Uterus (tissue), 4 donors: ENCODE data around the gene ANKRD23. TPM values are rescaled to one million over a fixed set of nuclear protein-coding genes. Genes with fewer than 3 reads are reported as not detected.

Source experiments
- DNase-seq, 2 donors: peaks; one replicate each; pipeline ENCODE4 v3.0.0-alpha.2; 2019 to 2020
- H3K27ac ChIP-seq, 2 donors: fragments of 200-600 bp; sonication (generic); 1 replicate in 1 of 2; 2 replicates in 1 of 2; pipeline ENCODE4 v1.5.1; 2016 to 2018
- H3K27me3 ChIP-seq, 2 donors: fragments of 200-600 bp; sonication (generic); one replicate each; pipeline ENCODE4 v1.5.1; 2018 to 2019; ENCODE audit warnings: control low read depth in 1 of 2
- H3K36me3 ChIP-seq, 2 donors: fragments of 200-600 bp; sonication (generic); one replicate each; pipeline ENCODE4 v1.5.1; 2019; ENCODE audit warnings: control low read depth in 1 of 2
- H3K4me1 ChIP-seq, 2 donors: fragments of 200-600 bp; sonication (generic); one replicate each; pipeline ENCODE4 v1.5.1; 2018 to 2019; ENCODE audit warnings: control low read depth in 1 of 2
- H3K4me3 ChIP-seq, 2 donors: fragments of 200-600 bp; sonication (generic); 1 replicate in 1 of 2; 2 replicates in 1 of 2; pipeline ENCODE4 v1.5.1; 2018 to 2019; ENCODE audit warnings: mild to moderate bottlenecking in 1 of 2
- H3K9me3 ChIP-seq, 2 donors: fragments of 200-600 bp; sonication (generic); one replicate each; pipeline ENCODE4 v1.5.1; 2019; ENCODE audit warnings: control low read depth in 1 of 2
- CTCF ChIP-seq, 4 experiments: fragments of 200-600 bp in 2 of 4; fragments of 450-650 bp in 2 of 4; sonication (generic) in 2 of 4; IDR thresholded peaks; one replicate each; pipeline ENCODE4 v1.5.1; 2016 to 2019; ENCODE audit warnings: antibody characterized with exemption in 4 of 4, mild to moderate bottlenecking in 2 of 4, moderate library complexity in 1 of 4
- POLR2A ChIP-seq, 2 donors: fragments of 450-650 bp; IDR thresholded peaks; one replicate each; pipeline ENCODE4 v1.6.1; 2016; ENCODE audit warnings: antibody characterized with exemption in 2 of 2, mild to moderate bottlenecking in 1 of 2, moderate library complexity in 1 of 2
- intact Hi-C: fragments of 100-400 bp; cut with DNase I; formaldehyde crosslinking; loops from one replicate; pipeline ENCODE4 v1.15.1; 2023; ENCODE audit warnings: low total_unique reads
- total RNA-seq, 4 donors: library from RNA; depleted of rRNA in 3 of 4; stranded (reverse); fragments of >200 nt in 3 of 4; gene quantifications; one replicate each; pipeline versions ENCODE4 v1.1.0 to v1.2.4, GENCODE V29; 2014 to 2023
- donor health status: DM: yes; HTN: yes; CAD: no.

Gene ANKRD23
- total RNA-seq, 4 donors from 2014 or later: 4.4 to 23.2 (median 8.6) TPM

GRCh38 chr2:96830044-96830562 lies 13.7 kb downstream of the ANKRD23 start:
- no peaks in the 10 kb centered on the region for H3K27me3 ChIP-seq
- DNase-seq: no peak
- TF ChIP-seq POLR2A (IDR thresholded peaks at IDR 0.05) (no peak), CTCF (IDR thresholded peaks at IDR 0.05) (no peak)
- no peaks in the 10 kb centered on the region for H3K36me3 ChIP-seq
- H3K4me3 ChIP-seq: no peak overlapping the region
- no peak overlapping the region for H3K27ac ChIP-seq
- no peaks in the 10 kb centered on the region for H3K4me1 ChIP-seq
- no peaks in the 10 kb centered on the region for H3K9me3 ChIP-seq
- intact Hi-C loops: no loop called here

- DNase-seq: no peak
- Histone ChIP-seq H3K27me3 (no peaks in the 10 kb centered on the region), H3K36me3 (no peaks in the 10 kb centered on the region), H3K9me3 (no peaks in the 10 kb centered on the region), H3K4me3 (no peak overlapping the region), H3K4me1 (no peaks in the 10 kb centered on the region), H3K27ac (no peak overlapping the region)
- no peak for TF ChIP-seq POLR2A (IDR thresholded peaks at IDR 0.05)
- no peak for TF ChIP-seq CTCF (IDR thresholded peaks at IDR 0.05)
- intact Hi-C loops: no loop called here
Measured at GRCh38 chr2:96828874-96829273, 14.9 kb downstream of the ANKRD23 start.

GRCh38 chr2:96828436-96828835 lies 15.4 kb downstream of the ANKRD23 start:
- Histone ChIP-seq H3K4me1 (no peaks in the 10 kb centered on the region), H3K9me3 (no peaks in the 10 kb centered on the region), H3K36me3 (no peaks in the 10 kb centered on the region), H3K27me3 (no peaks in the 10 kb centered on the region), H3K4me3 (no peak overlapping the region), H3K27ac (no peak overlapping the region)
- intact Hi-C loops: no loop called here
- TF ChIP-seq CTCF (IDR thresholded peaks at IDR 0.05): no peak
- TF ChIP-seq POLR2A (IDR thresholded peaks at IDR 0.05): no peak
- DNase-seq: no peak

- no peaks in the 10 kb centered on the region for H3K9me3 ChIP-seq
- no peak for DNase-seq
Measured at GRCh38 chr2:96826546-96827278, 17.1 kb downstream of the ANKRD23 start.

More at GRCh38 chr2:96826546-96827278, 17.1 kb downstream of the ANKRD23 start:
- Histone ChIP-seq H3K27ac (no peak overlapping the region), H3K36me3 (no peaks in the 10 kb centered on the region), H3K4me1 (no peaks in the 10 kb centered on the region), H3K27me3 (no peaks in the 10 kb centered on the region), H3K4me3 (no peak overlapping the region)
- TF ChIP-seq POLR2A (IDR thresholded peaks at IDR 0.05): no peak
- no peak for TF ChIP-seq CTCF (IDR thresholded peaks at IDR 0.05)
- intact Hi-C loops: no loop called here
